ENCODE measurements around the gene CCT6B. TPM values are rescaled to one million over a fixed set of nuclear protein-coding genes. Genes with fewer than 3 reads are reported as not detected.
"Not testable (repeated sequence)": the region's sequence is repeated elsewhere in the genome, so short reads cannot be mapped to it uniquely, and the experiment has no call there.

Gene CCT6B
- total RNA-seq, 8 experiments from 2014 or later, result 2.1 to 9.0 (median 3.2) TPM

GRCh38 chr17:34979650-34980352, 18.5 kb upstream of the CCT6B start:
- WGBS, 10 experiments, result 0 to 46% (median 31%) methylated on average over 6 to 14 of the region's 15 CpGs
- in situ Hi-C loops (cut with MboI; ENCODE audit: low pct_unique_long_range_greater_than_20kb in 2 of 9, low sequenced_read_pairs in 9 of 9, unreplicated experiment in 9 of 9), result loop anchor here in 2 of 9 experiments (25.0 kb wide), 3 partner anchors 92 to 132 kb away; partner anchors contain the start of genes FNDC8 (in 1 of the 2) and RAD51D (in 1 of the 2)
- peak overlapping the region; percentile 97 to 98 for H3K27ac ChIP-seq
- peak in 2 of 8 experiments; percentile 7 to 8 for ATAC-seq (replicated peaks in 6 of 8)
- peak overlapping the region; percentile 77 to 96 (median 85) for H3K4me3 ChIP-seq
- H3K4me1 ChIP-seq (replicated peaks in 1 of 2), result peaks cover 8 to 9% of the 10 kb centered on the region in 2 donors

DNA sequence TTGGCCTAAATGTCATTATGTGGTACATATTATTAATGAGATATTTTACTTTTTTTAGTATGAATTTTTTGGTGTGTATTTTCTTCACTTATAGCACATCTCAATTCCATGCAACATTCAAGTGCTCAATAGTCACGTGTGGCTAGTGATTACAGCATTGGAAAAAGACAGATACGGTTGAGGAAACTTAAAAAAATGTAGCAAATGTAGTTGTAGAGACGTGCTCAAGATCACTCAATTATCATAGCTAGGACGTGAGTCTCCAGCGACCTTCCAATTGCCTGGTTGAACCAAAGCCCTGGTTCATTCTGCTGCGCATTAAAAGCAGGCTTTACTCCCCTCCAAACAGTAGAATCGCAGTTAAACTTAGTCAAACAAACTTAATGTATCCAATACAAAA, 17.9 kb upstream of the CCT6B start:
- no peak for ATAC-seq (replicated peaks in 6 of 8)
- H3K4me3 ChIP-seq, result no peak overlapping the region
- in situ Hi-C loops (cut with MboI; ENCODE audit: low pct_unique_long_range_greater_than_20kb in 2 of 9, low sequenced_read_pairs in 9 of 9, unreplicated experiment in 9 of 9), result loop anchor here in 2 of 9 experiments (25.0 kb wide), 3 partner anchors 92 to 133 kb away; partner anchors contain the start of genes FNDC8 (in 1 of the 2) and RAD51D (in 1 of the 2)
- WGBS, 10 experiments, result 74 to 100% (median 90%) methylated on average over 2 to 6 of the region's 7 CpGs; no CpG with 5 or more reads in 1 of the 10 experiments
- peaks cover 7 to 9% of the 10 kb centered on the region in 2 donors for H3K4me1 ChIP-seq (replicated peaks in 1 of 2)
- no peak overlapping the region for H3K27ac ChIP-seq

DNA sequence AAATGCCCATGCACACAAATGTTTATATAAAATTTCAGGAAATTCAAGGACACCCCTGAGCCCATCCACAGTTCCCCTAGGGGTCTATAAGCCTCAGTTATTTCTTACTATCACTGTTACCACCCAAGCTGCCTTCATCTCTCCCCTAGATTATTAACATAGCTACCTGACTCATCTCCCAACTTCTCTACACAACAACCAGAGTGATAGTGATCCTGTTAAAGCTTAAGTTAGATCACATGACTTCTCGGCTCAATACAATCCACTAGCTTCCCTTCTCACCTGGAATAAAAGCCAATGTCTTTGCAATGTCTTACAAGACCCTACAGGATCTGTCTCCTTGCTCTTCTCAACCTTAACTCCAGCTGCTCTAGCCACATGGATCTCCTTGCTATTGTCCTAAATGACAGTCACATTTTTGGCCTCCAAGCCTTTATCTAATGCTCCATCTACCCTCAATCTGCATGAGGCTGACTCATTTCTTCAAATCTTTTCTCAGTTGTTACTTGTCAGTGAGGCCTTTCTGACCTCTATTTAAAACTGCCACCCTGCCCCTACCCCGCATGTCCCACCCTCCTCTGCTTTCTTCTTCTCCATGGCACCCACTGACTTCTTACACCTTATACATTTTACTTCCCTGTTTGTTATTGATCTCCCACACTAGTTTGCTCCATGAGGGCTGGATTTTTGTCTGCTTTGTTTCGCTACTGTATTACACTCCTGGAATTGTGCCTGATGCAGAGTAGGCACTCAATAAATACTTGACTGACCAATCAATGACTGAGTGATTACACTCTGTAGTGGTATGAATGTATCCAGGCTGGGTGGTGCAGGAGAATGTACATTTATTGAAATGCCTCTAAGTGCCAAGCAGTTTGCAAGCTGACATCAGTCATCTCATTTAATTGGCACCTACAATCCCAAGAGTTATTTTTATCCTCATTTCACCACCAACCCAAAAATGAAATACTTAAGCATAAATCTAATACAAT, 13.8 kb upstream of the CCT6B start:
- in situ Hi-C loops (cut with MboI; ENCODE audit: low pct_unique_long_range_greater_than_20kb in 2 of 9, low sequenced_read_pairs in 9 of 9, unreplicated experiment in 9 of 9), result loop anchor here in 2 of 9 experiments (25.0 kb wide), 3 partner anchors 88 to 137 kb away; partner anchors contain the start of genes FNDC8 (in 1 of the 2) and RAD51D (in 1 of the 2)
- 29 to 100% (median 69%) methylated on average over 1 to 3 of the region's 3 CpGs; no CpG with 5 or more reads in 2 of the 10 experiments for WGBS, 10 experiments

DNA sequence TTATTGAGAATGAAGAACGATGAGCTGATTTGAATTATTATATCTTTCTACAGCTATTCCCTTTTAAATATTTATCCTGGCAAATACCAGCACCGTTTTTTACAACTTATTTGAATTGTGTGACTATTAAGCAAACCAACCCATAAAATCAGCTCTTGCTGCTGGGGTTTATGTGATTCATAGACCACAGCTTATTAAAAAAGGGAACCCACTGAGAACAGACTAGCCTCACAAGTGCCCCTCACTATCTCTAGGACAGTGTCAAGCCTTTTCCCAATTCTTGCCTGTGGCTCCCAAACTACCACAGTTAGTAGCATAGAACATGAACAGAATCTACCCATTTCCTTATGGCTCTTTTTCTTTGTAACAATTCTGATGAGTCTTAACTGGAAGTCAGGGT, 12.9 kb upstream of the CCT6B start:
- in situ Hi-C loops (cut with MboI; ENCODE audit: low pct_unique_long_range_greater_than_20kb in 2 of 9, low sequenced_read_pairs in 9 of 9, unreplicated experiment in 9 of 9), result no loop called here
- no peak for ATAC-seq (replicated peaks in 6 of 8)
- 0 to 76% (median 25%) methylated on average over 1 to 2 of the region's 2 CpGs; no CpG with 5 or more reads in 2 of the 10 experiments for WGBS, 10 experiments

More for the DNA sequence above, 13.8 kb upstream of the CCT6B start:
- peak in 2 of 8 experiments; percentile 69 to 73 for ATAC-seq (replicated peaks in 6 of 8)
- H3K4me1 ChIP-seq (replicated peaks in 1 of 2), result no peaks in the 10 kb centered on the region
- H3K27ac ChIP-seq, result no peak overlapping the region
- H3K4me3 ChIP-seq, result no peak overlapping the region

DNA sequence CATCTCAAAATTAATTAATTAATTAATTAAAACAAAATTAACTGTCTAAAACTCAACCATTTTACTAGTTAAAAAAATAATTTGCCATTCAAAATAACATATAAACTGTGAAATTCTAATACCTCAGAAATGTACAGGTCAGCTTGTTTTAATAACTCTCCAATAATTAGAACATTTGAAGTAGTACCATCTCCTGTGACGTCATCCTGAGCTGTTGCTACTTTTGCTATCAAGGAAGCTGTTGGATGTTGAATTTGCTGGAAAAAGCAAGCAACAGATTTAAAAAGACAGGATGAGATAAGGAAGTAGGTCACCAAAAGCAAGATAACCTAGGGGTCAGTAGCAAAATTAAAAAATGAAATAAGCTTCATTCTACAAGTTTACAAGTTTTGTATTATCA, 2.8 kb downstream of the CCT6B start:
- whole genome bisulfite sequencing, 10 experiments, result 25 to 100% (median 71%) methylated on average over 1 of the region's 1 CpG; no CpG with 5 or more reads in 1 of the 10 experiments
- Histone ChIP-seq H3K4me1 (replicated peaks in 1 of 2) (peaks cover 9 to 18% of the 10 kb centered on the region in 2 donors), H3K4me3 (no peak overlapping the region), H3K27ac (no peak overlapping the region)
- no peak for ATAC-seq (replicated peaks in 6 of 8)
- in situ Hi-C loops (cut with MboI; ENCODE audit: low pct_unique_long_range_greater_than_20kb in 2 of 9, low sequenced_read_pairs in 9 of 9, unreplicated experiment in 9 of 9), result no loop called here

More for the DNA sequence above, 12.9 kb upstream of the CCT6B start:
- H3K27ac ChIP-seq, result no peak overlapping the region
- no peaks in the 10 kb centered on the region for H3K4me1 ChIP-seq (replicated peaks in 1 of 2)
- H3K4me3 ChIP-seq, result no peak overlapping the region

- H3K4me1 ChIP-seq (replicated peaks in 1 of 2); H3K27ac ChIP-seq; in situ Hi-C loops (cut with MboI; ENCODE audit: low pct_unique_long_range_greater_than_20kb in 2 of 9, low sequenced_read_pairs in 9 of 9, unreplicated experiment in 9 of 9); H3K4me3 ChIP-seq; ATAC-seq (replicated peaks in 6 of 8): not testable (repeated sequence)
- WGBS, 10 experiments, result 41 to 87% (median 73%) methylated on average over 2 to 4 of the region's 4 CpGs; no CpG with 5 or more reads in 2 of the 10 experiments
Observed at GRCh38 chr17:34950780-34951179, 10.5 kb downstream of the CCT6B start.

DNA sequence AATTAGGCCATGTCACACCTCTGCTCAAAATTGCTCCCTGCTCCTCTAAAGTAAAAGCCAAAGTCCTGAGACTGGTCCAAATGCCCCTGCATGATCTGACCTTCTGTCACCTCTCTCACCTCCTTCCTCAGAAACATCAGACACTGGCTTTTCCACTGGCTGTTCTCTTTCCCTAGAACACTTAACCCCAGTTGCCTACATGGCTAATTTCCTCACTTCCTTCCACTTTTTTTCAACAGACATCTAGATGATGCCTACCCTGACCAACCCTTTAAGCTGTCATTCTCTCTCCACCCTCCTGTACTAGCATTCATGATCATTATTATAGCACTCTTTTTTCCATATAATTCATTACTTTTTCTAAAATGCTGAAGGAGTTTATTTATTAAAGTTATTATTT, 31.0 kb downstream of the CCT6B start:
- in situ Hi-C loops (cut with MboI; ENCODE audit: low pct_unique_long_range_greater_than_20kb in 2 of 9, low sequenced_read_pairs in 9 of 9, unreplicated experiment in 9 of 9), result no loop called here
- no peaks in the 10 kb centered on the region for H3K4me1 ChIP-seq (replicated peaks in 1 of 2)
- ATAC-seq (replicated peaks in 6 of 8), result no peak

GRCh38 chr17:34926661-34927060, 34.6 kb downstream of the CCT6B start:
- in situ Hi-C loops (cut with MboI; ENCODE audit: low pct_unique_long_range_greater_than_20kb in 2 of 9, low sequenced_read_pairs in 9 of 9, unreplicated experiment in 9 of 9), result no loop called here
- Histone ChIP-seq H3K4me3 (no peak overlapping the region), H3K4me1 (replicated peaks in 1 of 2) (no peaks in the 10 kb centered on the region), H3K27ac (no peak overlapping the region)
- WGBS, 10 experiments, result 43 to 100% (median 83%) methylated on average over 1 to 3 of the region's 3 CpGs
- no peak for ATAC-seq (replicated peaks in 6 of 8)

More for the DNA sequence above, 31.0 kb downstream of the CCT6B start:
- Histone ChIP-seq H3K4me3 (no peak overlapping the region), H3K27ac (no peak overlapping the region)

DNA sequence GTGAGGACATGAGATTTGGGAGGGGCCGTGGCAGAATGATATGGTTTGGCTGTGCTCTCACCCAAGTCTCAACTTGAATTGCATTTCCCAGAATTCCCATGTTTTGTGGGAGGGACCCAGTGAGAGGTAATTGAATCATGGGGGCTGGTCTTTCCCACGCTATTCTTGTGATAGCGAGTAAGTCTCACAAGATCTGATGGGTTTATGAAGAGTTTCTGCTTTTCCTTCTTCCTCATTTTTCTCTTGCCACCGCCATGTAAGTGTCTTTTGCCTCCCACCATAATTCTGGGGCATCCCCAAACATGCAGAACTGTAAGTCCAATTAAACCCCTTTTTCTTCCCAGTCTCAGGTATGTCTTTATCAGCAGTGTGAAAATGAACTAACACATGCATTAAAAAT, 40.6 kb downstream of the CCT6B start:
- Histone ChIP-seq H3K27ac (no peak overlapping the region), H3K4me3 (no peak overlapping the region), H3K4me1 (replicated peaks in 1 of 2) (no peaks in the 10 kb centered on the region)
- in situ Hi-C loops (cut with MboI; ENCODE audit: low pct_unique_long_range_greater_than_20kb in 2 of 9, low sequenced_read_pairs in 9 of 9, unreplicated experiment in 9 of 9), result no loop called here
- WGBS, 10 experiments, result 0 to 100% (median 73%) methylated on average over 1 to 4 of the region's 4 CpGs; no CpG with 5 or more reads in 2 of the 10 experiments
- no peak for ATAC-seq (replicated peaks in 6 of 8)

DNA sequence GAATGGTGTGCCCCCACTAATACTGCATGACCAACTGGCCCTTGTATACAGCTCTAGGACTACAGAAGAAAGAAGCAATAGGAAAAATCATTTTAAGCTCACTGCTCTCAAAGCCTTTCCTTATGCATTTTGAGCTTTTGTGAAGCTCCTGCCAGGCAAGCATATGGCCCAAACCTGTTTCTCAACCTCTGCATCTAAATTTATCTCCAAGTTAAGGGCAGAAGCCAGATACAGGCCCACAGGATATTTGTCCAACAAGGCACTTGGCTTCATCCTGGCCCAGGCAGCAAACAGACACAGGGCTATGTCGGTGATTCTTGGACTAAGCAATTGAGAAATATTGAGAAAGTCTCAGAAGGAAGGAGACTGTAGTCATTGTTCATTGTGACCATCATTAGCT, 43.9 kb downstream of the CCT6B start:
- in situ Hi-C loops (cut with MboI; ENCODE audit: low pct_unique_long_range_greater_than_20kb in 2 of 9, low sequenced_read_pairs in 9 of 9, unreplicated experiment in 9 of 9), result no loop called here
- Histone ChIP-seq H3K4me3 (no peak overlapping the region), H3K27ac (no peak overlapping the region), H3K4me1 (replicated peaks in 1 of 2) (no peaks in the 10 kb centered on the region)
- 50 to 100% (median 83%) methylated on average over 1 of the region's 1 CpG; no CpG with 5 or more reads in 4 of the 10 experiments for WGBS, 10 experiments
- ATAC-seq (replicated peaks in 6 of 8), result no peak

GRCh38 chr17:34916120-34916519, 45.1 kb downstream of the CCT6B start:
- no peak overlapping the region for H3K27ac ChIP-seq
- 0 to 71% (median 39%) methylated on average over 1 to 2 of the region's 2 CpGs; no CpG with 5 or more reads in 2 of the 10 experiments for WGBS, 10 experiments
- no peaks in the 10 kb centered on the region for H3K4me1 ChIP-seq (replicated peaks in 1 of 2)
- ATAC-seq (replicated peaks in 6 of 8), result peak in 1 of 8 experiments; percentile 22
- in situ Hi-C loops (cut with MboI; ENCODE audit: low pct_unique_long_range_greater_than_20kb in 2 of 9, low sequenced_read_pairs in 9 of 9, unreplicated experiment in 9 of 9), result no loop called here
- no peak overlapping the region for H3K4me3 ChIP-seq

DNA sequence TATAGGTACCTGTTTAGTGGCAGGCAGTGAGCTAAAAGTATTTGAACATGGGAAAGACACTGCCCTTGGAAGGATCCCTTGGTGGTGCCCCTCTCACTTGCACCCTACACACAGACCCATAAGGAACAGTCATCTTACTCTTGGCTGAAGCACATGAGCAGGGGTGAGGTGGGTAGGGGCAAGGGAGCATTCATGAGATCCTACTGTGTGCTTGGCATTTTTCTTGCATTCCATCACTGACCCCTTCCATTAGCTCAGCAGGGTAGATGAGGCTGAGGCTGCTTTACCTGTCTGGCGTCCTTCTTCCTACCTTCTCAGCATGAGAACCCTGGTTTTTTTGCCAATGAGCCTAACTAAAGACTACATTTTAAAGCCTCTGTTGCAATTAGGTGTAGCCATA, 48.3 kb downstream of the CCT6B start:
- no peak overlapping the region for H3K27ac ChIP-seq
- H3K4me3 ChIP-seq, result no peak overlapping the region
- ATAC-seq (replicated peaks in 6 of 8), result no peak
- 14 to 100% (median 44%) methylated on average over 1 of the region's 1 CpG; no CpG with 5 or more reads in 5 of the 10 experiments for WGBS, 10 experiments
- in situ Hi-C loops (cut with MboI; ENCODE audit: low pct_unique_long_range_greater_than_20kb in 2 of 9, low sequenced_read_pairs in 9 of 9, unreplicated experiment in 9 of 9), result no loop called here
- H3K4me1 ChIP-seq (replicated peaks in 1 of 2), result no peaks in the 10 kb centered on the region

- in situ Hi-C loops (cut with MboI; ENCODE audit: low pct_unique_long_range_greater_than_20kb in 2 of 9, low sequenced_read_pairs in 9 of 9, unreplicated experiment in 9 of 9), result no loop called here
- H3K27ac ChIP-seq, result no peak overlapping the region
- ATAC-seq (replicated peaks in 6 of 8), result no peak
- H3K4me1 ChIP-seq (replicated peaks in 1 of 2), result no peaks in the 10 kb centered on the region
- H3K4me3 ChIP-seq, result no peak overlapping the region
- 29 to 100% (median 60%) methylated on average over 1 to 4 of the region's 5 CpGs; no CpG with 5 or more reads in 4 of the 10 experiments for WGBS, 10 experiments
Observed at GRCh38 chr17:34909040-34909439, 52.2 kb downstream of the CCT6B start.

All from motor neuron (in vitro differentiated cells).